ENCODE results near the gene ATXN7L2.
"Not testable (repeated sequence)": the region's sequence is repeated elsewhere in the genome, so short reads cannot be mapped to it uniquely, and the experiment has no call there.

ATXN7L2 gene

GRCh38 chr1:109483672-109484518 is at the start of gene ATXN7L2:
ATXN7L2 (plus strand) TSS chr1:109483905; CDS start chr1:109483954, 49 bp downstream.
- peak; percentile 99 for DNase-seq (ENCODE audit: low spot score)

DNA sequence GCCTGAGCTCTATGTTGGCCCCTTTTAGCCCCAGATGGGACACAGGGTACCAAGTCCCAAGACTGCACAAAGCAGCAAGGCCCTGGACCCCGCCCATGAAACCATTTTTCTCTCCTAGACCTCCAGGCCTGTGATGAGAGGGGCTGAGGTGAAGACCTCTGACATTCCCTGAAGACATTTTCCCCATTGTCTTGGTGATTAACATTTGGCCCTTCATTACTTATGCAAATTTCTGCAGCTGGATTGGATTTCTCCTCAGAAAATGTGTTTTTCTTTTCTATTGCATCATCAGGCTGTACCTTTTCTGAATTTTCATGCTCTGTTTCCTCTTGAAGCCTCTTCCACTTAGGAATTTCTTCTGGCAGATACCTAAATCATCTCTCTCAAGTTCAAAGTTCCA is 49.2 kb upstream of the ATXN7L2 start:
- DNase-seq (ENCODE audit: low spot score) = no peak
- TF ChIP-seq, protein P1, sequence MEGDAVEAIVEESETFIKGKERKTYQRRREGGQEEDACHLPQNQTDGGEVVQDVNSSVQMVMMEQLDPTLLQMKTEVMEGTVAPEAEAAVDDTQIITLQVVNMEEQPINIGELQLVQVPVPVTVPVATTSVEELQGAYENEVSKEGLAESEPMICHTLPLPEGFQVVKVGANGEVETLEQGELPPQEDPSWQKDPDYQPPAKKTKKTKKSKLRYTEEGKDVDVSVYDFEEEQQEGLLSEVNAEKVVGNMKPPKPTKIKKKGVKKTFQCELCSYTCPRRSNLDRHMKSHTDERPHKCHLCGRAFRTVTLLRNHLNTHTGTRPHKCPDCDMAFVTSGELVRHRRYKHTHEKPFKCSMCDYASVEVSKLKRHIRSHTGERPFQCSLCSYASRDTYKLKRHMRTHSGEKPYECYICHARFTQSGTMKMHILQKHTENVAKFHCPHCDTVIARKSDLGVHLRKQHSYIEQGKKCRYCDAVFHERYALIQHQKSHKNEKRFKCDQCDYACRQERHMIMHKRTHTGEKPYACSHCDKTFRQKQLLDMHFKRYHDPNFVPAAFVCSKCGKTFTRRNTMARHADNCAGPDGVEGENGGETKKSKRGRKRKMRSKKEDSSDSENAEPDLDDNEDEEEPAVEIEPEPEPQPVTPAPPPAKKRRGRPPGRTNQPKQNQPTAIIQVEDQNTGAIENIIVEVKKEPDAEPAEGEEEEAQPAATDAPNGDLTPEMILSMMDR (IDR thresholded peaks at IDR 0.05; ENCODE audit: extremely low read depth, missing control alignments) = no peak

More at GRCh38 chr1:109483672-109484518, at the start of gene ATXN7L2:
- TF ChIP-seq, protein P1 (IDR thresholded peaks at IDR 0.05; ENCODE audit: extremely low read depth, missing control alignments) = no peak

- DNase-seq (ENCODE audit: low spot score) = peak; percentile 19
These were observed 44.9 kb upstream of the ATXN7L2 start for GRCh38 chr1:109438798-109439297.

DNA sequence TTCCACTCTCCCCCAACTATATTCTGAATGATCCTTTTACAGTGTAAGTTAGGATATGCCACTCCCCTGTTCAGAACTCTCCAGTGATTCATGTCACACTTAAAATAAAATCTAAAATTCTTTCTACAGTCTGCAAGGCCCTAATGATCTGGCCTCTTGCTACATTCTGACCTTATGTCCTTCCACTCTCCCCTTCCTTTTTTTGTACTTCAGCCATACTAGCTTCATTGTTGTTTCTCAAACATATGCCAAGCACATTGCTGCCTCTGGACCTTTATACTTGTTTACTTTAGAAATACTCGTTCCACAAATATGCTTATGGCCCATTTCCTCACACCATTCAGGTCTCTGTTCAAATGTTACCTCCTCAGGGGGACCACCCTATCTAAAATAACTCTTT is 42.6 kb upstream of the ATXN7L2 start:
- TF ChIP-seq, protein P1 (IDR thresholded peaks at IDR 0.05; ENCODE audit: extremely low read depth, missing control alignments) = no peak
- DNase-seq (ENCODE audit: low spot score) = no peak

More at GRCh38 chr1:109438798-109439297, 44.9 kb upstream of the ATXN7L2 start:
- TF ChIP-seq, protein P1 (IDR thresholded peaks at IDR 0.05; ENCODE audit: extremely low read depth, missing control alignments) = no peak

DNA sequence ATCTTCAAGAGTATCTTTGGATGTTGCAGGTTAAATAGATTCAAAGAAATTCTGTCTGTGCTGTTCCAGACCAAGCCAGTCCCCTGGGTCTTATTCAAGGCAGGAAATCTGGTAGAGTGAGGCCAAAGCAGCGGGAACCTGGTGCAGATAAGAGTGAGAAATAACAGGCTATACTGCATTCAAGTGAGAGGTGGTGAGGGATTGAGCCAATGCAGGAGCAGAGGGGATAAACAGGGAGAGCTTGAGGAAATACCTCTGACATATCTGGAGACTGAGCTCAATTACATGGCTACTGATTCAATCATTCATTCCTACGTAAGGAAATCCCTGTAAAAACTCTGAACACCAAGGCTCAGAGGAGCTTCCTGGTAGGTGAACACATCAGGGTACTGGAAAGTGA is 40.2 kb upstream of the ATXN7L2 start:
- TF ChIP-seq, protein P1 (IDR thresholded peaks at IDR 0.05; ENCODE audit: extremely low read depth, missing control alignments) = no peak
- no peak for DNase-seq (ENCODE audit: low spot score)

DNA sequence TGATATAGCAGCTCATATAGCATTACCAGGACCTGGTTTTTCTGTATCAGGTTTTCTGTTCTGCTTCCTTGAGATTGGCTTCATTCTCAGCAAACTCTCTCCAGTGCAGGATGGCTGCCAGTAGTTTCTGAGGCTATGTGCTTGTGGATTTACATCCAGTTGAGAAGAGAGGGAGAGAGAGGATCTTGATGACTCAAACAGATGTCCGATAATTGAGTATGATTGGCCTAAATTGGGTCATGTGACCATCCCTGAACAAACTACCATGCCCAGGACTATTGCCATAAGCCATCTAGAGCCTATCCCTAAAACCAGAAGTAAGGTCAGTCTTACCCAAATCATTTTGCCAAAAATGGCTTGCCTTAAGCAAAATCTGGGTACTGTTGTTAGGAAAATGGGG is 39.4 kb upstream of the ATXN7L2 start:
- TF ChIP-seq, protein P1 (IDR thresholded peaks at IDR 0.05; ENCODE audit: extremely low read depth, missing control alignments) = no peak
- DNase-seq (ENCODE audit: low spot score) = no peak

- DNase-seq (ENCODE audit: low spot score) = not testable (repeated sequence)
These were observed 37.6 kb upstream of the ATXN7L2 start for GRCh38 chr1:109445949-109446695.
